ENCODE measurements around the gene PGBD5.
A peak's percentile ranks its signal among the peaks of the same experiment; 100 is the strongest.
"Not testable (repeated sequence)": the region's sequence is repeated elsewhere in the genome, so short reads cannot be mapped to it uniquely, and the experiment has no call there.

PGBD5 gene

DNA sequence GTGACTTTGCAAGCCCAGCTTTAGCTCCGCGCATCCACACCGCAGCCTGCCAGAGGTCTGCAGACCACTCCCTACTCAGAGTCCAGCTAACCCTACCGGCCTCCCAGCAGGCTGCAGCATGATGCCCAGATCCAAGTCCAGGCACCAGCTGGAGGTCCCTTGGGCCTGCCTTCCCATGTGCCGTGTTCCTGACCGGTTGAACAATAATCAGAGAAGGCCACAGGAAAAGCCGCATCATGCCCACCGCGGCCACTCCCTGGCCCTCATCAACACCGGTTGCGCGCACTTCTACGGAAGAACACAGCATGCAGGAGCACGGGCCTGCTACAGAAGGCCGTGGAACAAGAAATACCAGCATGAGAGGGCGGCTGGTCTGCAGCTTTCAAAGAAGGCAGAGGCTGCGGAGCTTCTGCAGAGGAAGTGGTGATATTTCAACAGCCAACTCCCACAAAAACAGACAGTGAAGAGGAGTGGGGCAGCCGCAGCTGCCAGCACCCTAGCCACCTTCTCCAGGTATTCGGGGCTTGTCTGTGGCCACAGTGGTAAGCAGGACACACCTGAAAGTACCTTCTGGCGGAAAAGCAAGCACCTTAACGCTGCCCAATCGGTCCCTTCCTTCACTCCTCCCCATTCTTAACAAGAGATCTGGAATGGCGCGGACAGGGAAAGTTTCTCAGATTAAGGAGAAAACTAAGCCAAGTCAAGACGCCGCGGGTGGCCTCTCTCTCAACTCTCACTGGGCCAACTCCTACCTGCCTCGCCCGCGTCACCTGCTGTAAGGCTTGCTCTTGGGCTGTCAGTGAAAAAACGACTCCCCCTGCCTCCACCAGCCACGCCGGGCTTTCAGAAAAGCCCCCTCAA lies 1.5 kb downstream of the PGBD5 start:
- no peak for DNase-seq

DNA sequence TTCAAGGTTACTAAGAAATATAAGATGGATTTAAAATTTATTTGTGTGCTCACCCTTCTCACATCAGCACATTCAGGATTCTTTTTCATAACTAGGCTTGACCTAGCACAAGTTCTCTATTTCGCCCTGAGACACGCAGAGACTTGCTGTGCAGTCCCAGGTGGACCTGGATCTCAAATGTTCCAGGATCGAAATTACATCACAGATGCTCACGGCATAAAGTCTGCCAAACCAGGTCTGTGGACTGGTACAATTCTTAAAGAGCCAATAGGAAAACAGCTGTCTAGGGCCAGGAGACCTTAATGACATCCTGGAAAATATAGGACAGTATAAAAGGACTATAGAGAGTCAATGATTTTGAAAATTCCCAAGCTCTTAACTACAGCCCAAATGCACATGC lies 2.2 kb downstream of the PGBD5 start:
- no peak for DNase-seq

DNA sequence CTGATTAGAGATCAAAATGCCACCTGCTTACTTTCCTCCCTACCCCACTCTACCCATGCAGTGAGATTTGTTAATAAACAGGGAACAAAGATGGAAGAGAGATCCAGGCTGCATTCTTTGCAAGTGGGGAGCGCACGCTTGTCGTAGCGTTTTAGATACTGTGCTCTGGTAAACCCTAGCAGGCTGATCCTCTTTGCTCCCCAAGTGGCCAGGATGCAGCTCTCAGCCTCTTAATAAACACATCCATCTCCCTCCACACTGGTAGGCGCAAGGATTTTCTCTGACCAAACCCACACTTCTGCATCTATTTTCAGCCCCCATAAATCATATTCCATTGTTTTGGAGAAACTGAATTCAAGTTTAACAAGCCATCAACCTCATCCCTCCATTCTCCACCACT lies 2.9 kb downstream of the PGBD5 start:
- peak in 1 of 2 experiments; percentile 60 for DNase-seq

DNA sequence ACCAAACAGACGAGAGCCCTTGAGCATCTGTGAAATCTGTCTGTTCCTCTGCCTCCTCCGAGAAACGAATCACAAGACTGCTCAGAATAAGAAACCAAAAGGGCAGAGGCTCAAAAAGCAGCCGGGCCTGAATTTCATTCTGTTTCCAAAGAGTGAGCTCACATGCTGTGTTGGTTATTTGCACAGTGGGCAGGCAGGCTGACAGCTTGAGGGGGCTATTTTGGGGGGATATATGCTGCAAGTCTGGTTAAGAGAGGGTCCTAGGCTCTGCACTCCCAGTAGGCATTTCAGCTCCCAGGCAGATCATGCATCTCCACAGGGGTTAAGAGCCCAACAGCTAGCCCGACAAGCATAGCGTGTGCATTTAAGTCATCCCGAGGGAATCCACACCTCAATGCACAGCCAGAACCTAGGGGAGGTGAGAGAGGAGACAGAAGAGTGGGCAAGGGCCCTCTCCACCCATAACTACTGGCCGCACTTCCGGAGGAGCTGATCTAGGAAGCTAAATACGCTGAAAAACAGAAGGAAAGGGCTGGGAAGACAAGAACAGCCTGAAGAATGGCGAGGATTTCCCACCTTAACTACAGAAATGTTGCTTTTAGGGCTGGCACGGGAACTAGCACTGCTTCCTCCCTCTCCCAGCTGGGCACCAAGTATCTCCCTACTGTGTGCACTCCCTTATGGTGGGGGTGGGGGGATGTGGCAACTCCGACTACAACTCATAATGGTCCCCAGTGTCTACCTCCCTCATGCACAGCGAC lies 3.7 kb downstream of the PGBD5 start:
- no peak for DNase-seq

DNA sequence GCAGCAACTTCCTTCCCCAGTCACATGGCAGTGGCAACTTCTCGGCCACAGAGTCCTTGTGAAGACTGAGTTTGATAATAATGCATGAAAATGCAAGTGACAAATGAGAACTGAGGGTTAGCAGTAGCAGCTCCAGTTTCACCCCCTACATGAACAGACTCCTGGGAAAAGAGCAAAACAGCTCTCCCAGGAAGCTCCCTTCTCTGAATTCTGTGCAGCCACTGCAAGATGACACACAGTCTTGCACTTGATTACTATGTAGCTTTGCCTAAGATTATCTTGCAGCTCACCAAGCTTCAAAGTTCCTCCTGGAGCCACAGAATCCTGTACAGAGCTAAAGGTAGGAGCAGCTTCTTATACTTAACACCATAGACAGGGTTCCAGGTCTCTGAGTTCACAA lies 4.7 kb downstream of the PGBD5 start:
- DNase-seq = no peak

DNA sequence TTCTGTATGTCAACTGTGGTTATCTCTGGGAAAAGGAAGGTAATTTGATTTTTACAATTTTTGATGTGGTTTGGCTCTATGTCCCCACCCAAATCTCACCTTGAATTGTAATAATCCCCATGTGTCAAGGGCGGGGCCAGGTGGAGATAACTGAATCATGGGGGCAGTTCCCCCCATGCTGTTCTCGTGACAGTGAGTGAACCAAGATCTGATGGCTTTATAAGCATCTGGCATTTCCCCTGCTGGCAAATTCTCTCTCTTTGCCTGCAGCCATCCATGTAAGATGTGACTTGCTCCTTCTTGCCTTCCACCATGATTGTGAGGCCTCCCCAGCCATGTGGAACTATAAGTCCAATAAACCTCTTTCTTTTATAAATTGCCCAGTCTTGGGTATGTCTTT lies 5.8 kb downstream of the PGBD5 start:
- DNase-seq = not testable (repeated sequence)

DNA sequence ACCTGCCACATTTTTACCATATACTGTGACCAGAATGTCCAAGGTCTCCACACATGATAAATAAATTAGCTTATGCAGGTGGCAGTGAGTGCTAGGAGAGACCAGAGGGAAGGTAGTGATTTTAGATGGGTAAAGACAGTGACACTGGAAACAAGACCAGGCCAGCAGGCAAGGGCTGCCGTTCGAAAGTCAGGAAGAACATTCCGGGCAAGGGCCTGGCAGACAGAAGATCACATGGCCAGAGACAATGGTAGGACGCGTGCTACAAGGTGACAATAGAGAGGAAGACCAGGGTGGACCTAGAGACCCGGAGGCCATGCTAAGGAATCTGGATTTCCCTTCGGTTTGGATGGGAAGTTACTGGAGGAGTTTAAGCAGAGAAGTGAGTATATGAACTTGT lies 9.7 kb downstream of the PGBD5 start:
- no peak for DNase-seq

DNA sequence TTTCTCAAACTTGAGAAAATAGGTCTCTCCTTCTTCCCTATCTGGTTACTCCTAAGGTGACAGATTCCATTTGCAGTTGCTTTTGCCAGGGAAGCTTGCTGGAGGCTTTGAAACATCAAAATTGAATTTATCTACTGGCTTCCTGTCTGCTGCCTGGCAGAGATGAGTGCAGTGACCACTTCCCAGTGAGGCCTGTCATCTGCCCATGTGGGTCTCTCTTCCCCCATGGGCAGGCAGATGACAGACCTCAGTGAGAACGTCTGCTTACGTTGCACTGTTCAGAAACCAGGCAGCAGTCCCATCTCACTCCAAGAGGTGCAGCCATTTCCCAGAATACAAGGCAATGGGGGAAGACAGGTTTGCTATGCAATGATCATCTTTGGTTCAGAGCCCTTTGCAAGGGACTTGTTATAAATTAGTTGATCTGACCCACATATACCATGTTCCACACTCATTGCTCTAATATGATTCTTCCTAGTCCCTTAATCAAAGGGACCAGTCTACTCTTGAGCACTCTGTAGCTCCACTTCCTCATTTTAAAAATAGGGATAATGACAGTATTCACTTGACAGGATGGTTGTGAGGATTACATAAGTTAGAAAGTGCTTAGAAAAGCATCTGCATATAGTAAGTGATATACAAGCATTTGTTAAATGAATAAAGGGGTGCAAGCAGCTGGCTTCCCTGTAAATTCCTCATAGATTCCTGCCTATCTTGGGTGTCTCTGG lies 10.6 kb downstream of the PGBD5 start:
- DNase-seq = no peak

DNA sequence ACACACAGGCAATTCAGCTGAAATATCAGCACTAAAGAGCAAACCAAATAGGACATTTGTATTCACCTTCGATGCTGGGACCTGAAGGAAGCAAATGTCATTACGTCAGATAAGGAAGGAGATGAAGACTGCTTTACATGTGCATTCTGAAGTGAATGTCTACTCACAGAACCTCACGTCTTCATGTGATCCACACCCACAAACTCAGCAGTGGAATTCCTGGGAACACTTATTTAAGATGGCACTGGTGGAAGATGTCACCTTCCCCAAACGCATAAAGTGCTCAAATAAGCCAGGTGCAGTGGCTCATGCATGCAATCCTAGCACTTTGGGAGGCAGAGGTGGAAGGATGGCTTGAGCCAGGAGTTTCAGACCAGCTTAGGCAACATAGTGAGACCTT lies 11.4 kb downstream of the PGBD5 start:
- no peak for DNase-seq

DNA sequence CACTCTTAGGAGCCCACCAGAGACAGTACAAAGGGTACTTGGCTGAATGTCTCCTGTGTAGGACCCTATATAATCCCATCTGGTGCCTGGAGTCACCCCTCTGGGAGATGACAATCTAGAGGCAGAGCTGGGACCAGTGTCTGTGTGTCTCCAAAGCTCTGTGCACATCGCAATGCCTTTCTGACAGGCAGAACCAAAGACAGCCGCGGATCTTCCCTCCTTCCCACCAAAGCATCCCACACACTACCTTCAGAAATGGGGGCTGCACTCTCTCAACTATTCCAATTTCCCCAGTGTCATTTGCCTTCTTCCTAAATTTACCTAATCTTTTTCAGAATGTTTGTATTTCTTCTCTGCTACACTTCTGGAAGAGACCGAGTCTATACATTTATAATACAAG lies 12.0 kb downstream of the PGBD5 start:
- no peak for DNase-seq

DNA sequence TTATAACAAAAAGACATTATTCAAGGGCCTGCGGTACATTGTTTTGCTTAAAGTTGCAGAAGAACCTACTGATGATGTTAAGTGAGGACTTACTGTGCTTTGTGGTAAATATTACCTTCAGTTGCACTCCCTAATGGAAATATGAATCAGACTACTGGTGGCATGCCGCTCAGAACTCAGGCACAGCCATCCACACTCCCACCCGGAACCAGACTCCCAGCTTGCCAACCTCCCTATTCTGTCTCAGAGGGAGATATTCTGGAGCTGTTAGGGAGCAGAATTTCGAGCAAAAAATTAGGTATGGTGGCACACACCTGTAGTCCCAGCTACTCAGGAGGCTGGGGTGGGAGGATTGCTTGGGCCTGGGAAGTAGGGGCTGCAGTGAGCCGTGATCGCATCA lies 13.1 kb downstream of the PGBD5 start:
- DNase-seq = no peak

DNA sequence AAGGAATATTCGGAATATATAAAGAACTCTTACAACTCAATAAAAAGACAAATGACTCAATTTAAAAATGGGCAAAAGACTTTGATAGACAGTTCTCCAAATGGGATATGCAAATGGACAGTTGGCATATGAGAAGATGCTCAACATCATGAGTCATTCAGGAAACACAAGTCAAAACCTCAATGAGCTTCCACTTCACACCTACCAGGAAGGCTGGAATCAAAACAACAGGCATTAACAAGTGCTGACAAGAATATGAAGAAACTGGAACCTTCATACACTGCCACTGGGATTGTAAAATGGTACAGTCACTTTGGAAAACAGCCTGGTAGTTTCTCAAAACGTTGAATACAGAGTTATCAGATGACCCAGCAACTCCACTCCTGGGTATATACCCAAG lies 17.2 kb downstream of the PGBD5 start:
- DNase-seq = no peak

DNA sequence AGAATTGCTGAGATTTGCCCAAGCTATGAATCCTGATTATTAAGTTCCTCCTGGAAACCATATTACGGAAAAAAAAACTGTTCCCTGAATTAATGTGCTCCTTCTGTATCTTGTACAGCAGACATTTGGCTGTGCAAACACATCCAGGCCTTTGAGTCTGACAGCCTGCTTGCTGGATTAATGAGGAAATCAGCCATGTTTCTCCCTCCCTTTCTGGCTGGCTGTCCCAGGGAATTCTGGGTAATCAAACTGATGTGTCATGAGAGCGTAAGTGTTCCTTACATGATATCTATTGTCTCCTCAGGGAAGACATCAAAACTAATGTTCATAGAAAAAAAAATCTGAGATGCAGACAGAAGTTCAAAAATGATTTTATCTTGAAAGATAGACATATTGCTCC lies 18.8 kb downstream of the PGBD5 start:
- DNase-seq = no peak

DNA sequence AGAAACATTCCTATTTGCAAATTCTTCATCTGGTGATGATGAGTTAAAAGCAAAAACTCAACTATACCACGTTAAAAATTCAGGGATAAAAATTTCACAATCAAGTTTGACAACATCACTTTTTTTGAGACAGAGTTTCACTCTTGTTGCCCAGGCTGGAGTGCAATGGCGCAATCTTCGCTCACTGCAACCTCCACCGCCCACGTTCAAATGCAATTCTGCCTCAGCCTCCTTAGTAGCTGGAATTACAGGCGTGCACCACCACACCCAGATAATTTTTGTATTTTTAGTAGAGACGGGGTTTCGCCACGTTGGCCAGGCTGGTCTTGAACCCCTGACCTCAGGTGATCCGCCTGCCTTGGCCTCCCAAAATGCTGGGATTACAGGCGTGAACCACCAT lies 19.4 kb downstream of the PGBD5 start:
- not testable (repeated sequence) for DNase-seq

DNA sequence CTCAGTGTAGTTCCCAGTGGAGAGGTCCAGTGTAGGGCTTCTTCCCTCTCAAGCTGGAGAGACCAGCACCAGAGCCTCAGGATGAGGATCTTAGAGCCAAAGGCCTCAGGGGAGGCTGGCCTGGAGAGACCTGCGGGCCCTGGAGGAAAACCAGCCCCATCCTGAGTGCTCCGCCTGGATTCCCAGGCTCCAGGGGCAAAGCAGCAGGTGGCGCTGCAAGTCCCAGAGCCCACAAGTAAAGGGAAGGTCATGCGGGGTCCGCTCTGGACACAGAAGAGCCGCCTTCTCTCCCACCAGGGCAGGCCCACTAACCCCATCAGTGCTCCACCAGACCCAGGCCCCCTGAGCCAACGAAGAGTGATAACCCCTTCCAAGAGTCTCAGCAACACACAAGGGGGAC lies 22.7 kb downstream of the PGBD5 start:
- no peak for DNase-seq

DNA sequence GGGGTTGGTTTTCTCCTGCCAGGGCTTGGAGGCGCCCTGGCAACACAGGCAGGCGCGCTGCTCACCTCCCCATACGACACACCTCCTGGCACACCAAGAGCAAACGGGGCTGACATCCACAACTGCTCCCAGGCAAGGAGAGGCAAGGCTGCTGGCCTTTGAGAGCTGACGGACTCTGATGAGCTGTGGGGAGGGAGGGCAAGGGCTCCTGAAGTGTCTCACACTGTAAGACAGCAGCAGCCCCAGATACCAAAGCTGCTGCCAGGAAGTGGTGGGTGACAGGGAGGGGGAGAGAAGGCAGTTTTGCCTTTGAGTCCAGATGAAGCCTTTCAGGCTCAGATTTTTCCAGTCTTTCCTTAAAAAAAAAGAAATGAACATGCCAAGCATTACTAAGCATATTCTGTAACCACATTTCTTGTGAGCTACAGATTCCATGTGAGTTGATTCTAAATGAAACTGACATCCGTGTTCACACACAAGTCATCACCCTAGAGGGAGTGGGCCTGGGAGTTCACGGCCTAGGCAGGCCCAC lies 24.3 kb downstream of the PGBD5 start:
- no peak for DNase-seq

DNA sequence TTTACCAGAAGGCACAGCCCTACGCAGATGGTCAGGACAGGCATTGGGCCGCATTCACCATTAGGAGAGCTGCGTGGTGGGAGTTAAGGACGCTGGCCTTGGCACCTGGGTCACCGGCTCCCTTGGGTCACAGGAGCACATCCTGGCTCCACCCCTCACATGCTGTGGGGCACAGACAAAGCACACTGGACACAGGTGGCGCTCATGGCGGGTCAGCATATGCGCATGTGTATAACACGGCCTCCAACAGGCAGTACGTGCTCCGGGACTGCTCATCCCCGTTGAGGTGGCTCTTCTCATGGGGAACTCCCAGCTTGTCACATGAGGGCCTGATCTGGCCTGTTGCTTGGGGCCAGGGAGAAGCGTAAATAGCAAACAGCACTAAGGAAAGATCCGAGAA lies 25.0 kb downstream of the PGBD5 start:
- DNase-seq = no peak

DNA sequence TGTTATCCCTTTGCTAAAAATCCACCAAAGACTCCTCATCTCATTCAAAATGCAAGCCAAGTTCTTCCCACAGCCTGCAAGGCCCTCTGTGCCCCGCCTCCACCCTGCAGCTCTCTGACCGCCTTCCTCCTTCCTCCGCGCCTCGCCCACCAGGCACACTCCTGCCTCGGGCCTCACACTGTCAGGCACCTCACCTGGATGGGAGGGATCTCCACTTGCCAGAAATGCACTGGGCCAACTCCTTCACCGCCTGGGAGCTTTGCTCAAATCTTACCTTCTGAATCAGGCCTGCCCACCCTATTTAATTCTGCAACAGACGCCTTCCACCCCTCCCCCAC lies 26.2 kb downstream of the PGBD5 start:
- DNase-seq = no peak

DNA sequence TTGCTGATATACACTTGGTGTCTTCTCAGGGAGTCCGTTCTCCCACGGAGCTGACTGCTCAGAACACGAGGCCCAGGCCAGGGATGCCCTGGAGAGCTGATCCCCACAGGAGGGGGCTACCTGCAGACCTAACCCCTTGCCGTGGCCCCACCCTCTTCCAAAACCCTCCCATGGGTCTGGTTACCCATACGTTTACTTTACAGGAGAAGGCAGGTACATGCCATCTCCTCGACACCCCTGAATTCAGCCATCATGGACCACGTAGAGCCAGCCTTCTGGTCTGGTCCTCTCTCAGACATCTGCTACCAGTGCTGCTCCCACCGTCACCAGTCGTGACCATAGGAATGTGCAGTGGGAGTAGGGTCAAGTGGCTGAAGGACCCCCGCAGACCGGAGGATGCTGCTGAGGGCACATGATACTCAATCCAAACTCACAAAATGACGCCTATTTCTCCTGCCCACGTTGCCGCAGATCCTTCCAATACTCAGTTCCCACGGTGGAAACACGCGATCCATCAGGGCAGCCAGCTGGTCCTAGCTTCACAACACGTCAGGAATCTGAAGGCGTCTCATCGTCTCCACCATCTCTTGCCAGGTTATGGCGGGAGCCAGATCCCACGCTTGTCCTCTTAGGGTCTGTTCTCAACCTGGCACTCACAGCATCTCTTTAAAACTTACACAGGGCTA lies 26.7 kb downstream of the PGBD5 start:
- DNase-seq = no peak

DNA sequence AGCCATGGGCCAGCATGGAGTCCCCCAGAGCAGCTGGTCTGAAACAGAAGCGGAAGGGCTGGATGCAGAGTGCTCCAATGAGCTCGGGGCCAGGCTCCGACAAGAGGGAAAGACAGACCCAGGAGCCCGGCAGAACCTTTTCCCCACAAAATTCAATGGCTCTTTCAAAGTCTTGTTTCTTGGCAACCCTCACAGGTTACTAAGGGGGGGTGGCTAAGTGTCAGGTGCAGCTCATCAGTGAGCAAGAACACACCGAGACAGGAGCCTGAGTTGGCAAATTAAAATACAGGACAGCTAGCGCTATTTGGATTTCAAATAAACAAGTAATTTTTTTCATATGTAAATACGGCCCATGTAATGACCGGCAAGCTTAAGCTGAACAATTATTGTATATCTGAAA lies 27.3 kb downstream of the PGBD5 start:
- no peak for DNase-seq

DNA sequence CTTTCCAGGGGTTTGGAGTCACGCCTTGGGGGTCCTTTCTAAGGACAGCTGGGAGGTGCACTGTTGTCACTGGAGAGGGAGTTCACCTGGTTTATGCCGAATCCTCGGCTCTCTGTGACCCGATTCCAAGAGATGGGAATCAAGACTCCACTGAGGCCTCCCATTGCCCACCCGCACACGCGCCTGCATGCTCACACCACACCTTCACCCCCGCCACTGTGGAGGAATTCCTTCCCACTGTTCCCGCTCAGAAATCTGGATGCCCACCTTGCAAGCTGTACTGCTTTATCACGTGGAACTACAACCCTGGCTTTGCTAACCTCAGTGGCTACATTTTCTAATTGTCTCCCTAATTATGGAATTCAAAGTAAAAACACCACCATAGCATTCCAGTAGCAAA lies 29.2 kb downstream of the PGBD5 start:
- no peak for DNase-seq

DNA sequence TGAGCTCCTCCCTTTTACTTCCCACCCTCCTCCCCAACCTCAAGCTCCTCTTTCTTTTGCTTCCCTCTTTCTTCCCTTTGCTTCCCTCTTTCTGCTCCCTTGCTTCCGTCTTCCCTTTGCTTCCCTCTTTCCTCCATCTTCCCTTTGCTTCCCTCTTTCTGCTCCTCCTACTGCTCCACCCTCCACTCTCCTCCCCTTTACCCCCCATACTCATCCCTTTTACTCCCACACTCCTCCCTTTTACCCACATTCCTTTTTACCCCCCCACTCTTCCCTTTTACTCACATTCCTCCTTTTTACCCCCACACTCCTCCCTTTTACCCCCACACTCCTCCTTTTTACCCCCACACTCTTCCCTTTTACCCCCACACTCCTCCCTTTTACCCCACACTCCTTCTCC lies 30.2 kb downstream of the PGBD5 start:
- no peak for DNase-seq

DNA sequence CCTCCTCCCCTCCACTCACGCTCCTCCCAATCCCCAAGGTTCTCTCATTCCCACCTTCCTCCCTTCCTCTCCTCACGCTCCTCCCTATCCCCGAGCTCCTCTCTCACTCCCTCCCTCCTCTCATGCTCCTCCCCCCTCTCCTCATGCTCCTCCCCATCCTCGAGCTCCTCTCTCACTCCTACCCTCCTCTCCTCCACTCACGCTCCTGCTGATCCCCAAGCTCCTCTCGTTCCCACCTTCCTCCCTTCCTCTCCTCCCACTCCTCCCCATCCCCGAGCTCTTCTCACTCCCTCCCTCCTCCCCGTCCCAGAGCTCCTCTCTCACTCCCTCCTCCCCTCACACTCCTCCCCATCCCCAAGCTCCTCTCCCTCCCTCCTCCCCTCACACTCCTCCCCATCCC lies 31.4 kb downstream of the PGBD5 start:
- DNase-seq = no peak
